Lower leg skin (tissue), 3 donors: ENCODE results near the gene CARD10.

Experiments used
- POLR2A ChIP-seq, 2 donors: fragments of 450-650 bp; IDR thresholded peaks; one replicate each; pipeline ENCODE4 v1.6.1; 2016 to 2017; ENCODE audit warnings: antibody characterized with exemption in 2 of 2, mild to moderate bottlenecking in 1 of 2, moderate library complexity in 1 of 2
- TF ChIP-seq, protein P1 (sequence below), 3 donors: fragments of 450-650 bp; IDR thresholded peaks; one replicate each; pipeline ENCODE4 v1.5.1; 2016; ENCODE audit warnings: antibody characterized with exemption in 3 of 3, mild to moderate bottlenecking in 3 of 3, moderate library complexity in 2 of 3

GRCh38 chr22:37514526-37515051 is 4.6 kb downstream of the CARD10 start:
- TF ChIP-seq, protein P1, sequence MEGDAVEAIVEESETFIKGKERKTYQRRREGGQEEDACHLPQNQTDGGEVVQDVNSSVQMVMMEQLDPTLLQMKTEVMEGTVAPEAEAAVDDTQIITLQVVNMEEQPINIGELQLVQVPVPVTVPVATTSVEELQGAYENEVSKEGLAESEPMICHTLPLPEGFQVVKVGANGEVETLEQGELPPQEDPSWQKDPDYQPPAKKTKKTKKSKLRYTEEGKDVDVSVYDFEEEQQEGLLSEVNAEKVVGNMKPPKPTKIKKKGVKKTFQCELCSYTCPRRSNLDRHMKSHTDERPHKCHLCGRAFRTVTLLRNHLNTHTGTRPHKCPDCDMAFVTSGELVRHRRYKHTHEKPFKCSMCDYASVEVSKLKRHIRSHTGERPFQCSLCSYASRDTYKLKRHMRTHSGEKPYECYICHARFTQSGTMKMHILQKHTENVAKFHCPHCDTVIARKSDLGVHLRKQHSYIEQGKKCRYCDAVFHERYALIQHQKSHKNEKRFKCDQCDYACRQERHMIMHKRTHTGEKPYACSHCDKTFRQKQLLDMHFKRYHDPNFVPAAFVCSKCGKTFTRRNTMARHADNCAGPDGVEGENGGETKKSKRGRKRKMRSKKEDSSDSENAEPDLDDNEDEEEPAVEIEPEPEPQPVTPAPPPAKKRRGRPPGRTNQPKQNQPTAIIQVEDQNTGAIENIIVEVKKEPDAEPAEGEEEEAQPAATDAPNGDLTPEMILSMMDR (IDR thresholded peaks at IDR 0.05), result no peak
- TF ChIP-seq POLR2A (IDR thresholded peaks at IDR 0.05), result no peak
